ENCODE measurements around the gene DSTYK.

The DSTYK gene

GRCh38 chr1:205249651-205250050, 38.1 kb upstream of the DSTYK start:
- Histone ChIP-seq H3K36me3 (ENCODE audit: insufficient read depth, low read length) (no peaks in the 10 kb centered on the region), H2AFZ (ENCODE audit: low read length) (no peak overlapping the region), H3K4me3 (ENCODE audit: low read length, poor library complexity, severe bottlenecking) (no peak overlapping the region), H3K9ac (ENCODE audit: low read depth, low read length, poor library complexity, severe bottlenecking) (no peak overlapping the region), H3K79me2 (ENCODE audit: insufficient read depth, low read length) (no peaks in the 10 kb centered on the region), H3K9me3 (ENCODE audit: insufficient read depth, low read depth, low read length) (no peaks in the 10 kb centered on the region), H3K4me1 (ENCODE audit: insufficient read depth, low read length, poor library complexity, severe bottlenecking) (no peaks in the 10 kb centered on the region), H3K27me3 (ENCODE audit: insufficient read depth, low read length, poor library complexity, severe bottlenecking) (no peaks in the 10 kb centered on the region), H4K20me1 (ENCODE audit: insufficient read depth, low read length, poor library complexity, severe bottlenecking) (no peaks in the 10 kb centered on the region), H3K4me2 (ENCODE audit: low read depth, low read length, poor library complexity, severe bottlenecking) (no peak overlapping the region), H3K9me2 (replicated peaks; ENCODE audit: low read depth, low read length) (no peaks in the 10 kb centered on the region), H3F3A (ENCODE audit: low read depth) (no peaks in the 10 kb centered on the region)
- TF ChIP-seq EZH2phosphoT487 (IDR thresholded peaks at IDR 0.05; ENCODE audit: borderline replicate concordance) (no peak), CTCF (conservative IDR thresholded peaks at IDR 0.05; ENCODE audit: low read length) (no peak)

- Histone ChIP-seq H3K4me3 (ENCODE audit: low read length, poor library complexity, severe bottlenecking) (no peak overlapping the region), H3K79me2 (ENCODE audit: insufficient read depth, low read length) (no peaks in the 10 kb centered on the region), H3K4me2 (ENCODE audit: low read depth, low read length, poor library complexity, severe bottlenecking) (no peak overlapping the region), H3K9me2 (replicated peaks; ENCODE audit: low read depth, low read length) (no peaks in the 10 kb centered on the region), H3F3A (ENCODE audit: low read depth) (no peaks in the 10 kb centered on the region), H2AFZ (ENCODE audit: low read length) (no peak overlapping the region), H3K9ac (ENCODE audit: low read depth, low read length, poor library complexity, severe bottlenecking) (no peak overlapping the region), H3K9me3 (ENCODE audit: insufficient read depth, low read depth, low read length) (no peaks in the 10 kb centered on the region), H4K20me1 (ENCODE audit: insufficient read depth, low read length, poor library complexity, severe bottlenecking) (no peaks in the 10 kb centered on the region), H3K4me1 (ENCODE audit: insufficient read depth, low read length, poor library complexity, severe bottlenecking) (no peaks in the 10 kb centered on the region), H3K36me3 (ENCODE audit: insufficient read depth, low read length) (no peaks in the 10 kb centered on the region), H3K27me3 (ENCODE audit: insufficient read depth, low read length, poor library complexity, severe bottlenecking) (no peaks in the 10 kb centered on the region)
- no peak for TF ChIP-seq CTCF (conservative IDR thresholded peaks at IDR 0.05; ENCODE audit: low read length)
- TF ChIP-seq EZH2phosphoT487 (IDR thresholded peaks at IDR 0.05; ENCODE audit: borderline replicate concordance) = no peak
Observed at GRCh38 chr1:205248793-205249601, 37.5 kb upstream of the DSTYK start.

GRCh38 chr1:205247130-205247921, 35.8 kb upstream of the DSTYK start:
- Histone ChIP-seq H3K36me3 (ENCODE audit: insufficient read depth, low read length) (no peaks in the 10 kb centered on the region), H4K20me1 (ENCODE audit: insufficient read depth, low read length, poor library complexity, severe bottlenecking) (no peaks in the 10 kb centered on the region), H3K4me1 (ENCODE audit: insufficient read depth, low read length, poor library complexity, severe bottlenecking) (no peaks in the 10 kb centered on the region), H3K79me2 (ENCODE audit: insufficient read depth, low read length) (no peaks in the 10 kb centered on the region), H2AFZ (ENCODE audit: low read length) (no peak overlapping the region), H3K9me2 (replicated peaks; ENCODE audit: low read depth, low read length) (no peaks in the 10 kb centered on the region), H3K9me3 (ENCODE audit: insufficient read depth, low read depth, low read length) (no peaks in the 10 kb centered on the region), H3K27me3 (ENCODE audit: insufficient read depth, low read length, poor library complexity, severe bottlenecking) (no peaks in the 10 kb centered on the region), H3K4me2 (ENCODE audit: low read depth, low read length, poor library complexity, severe bottlenecking) (no peak overlapping the region), H3K4me3 (ENCODE audit: low read length, poor library complexity, severe bottlenecking) (no peak overlapping the region), H3K9ac (ENCODE audit: low read depth, low read length, poor library complexity, severe bottlenecking) (no peak overlapping the region), H3F3A (ENCODE audit: low read depth) (no peaks in the 10 kb centered on the region)
- no peak for TF ChIP-seq CTCF (conservative IDR thresholded peaks at IDR 0.05; ENCODE audit: low read length)
- TF ChIP-seq EZH2phosphoT487 (IDR thresholded peaks at IDR 0.05; ENCODE audit: borderline replicate concordance) = no peak
